HCT116 (cell line): ENCODE measurements around the gene AGPS. TPM values are rescaled to one million over a fixed set of nuclear protein-coding genes. Genes with fewer than 3 reads are reported as not detected.

ENCODE experiments used
- ATAC-seq: fragments of 200-7000 bp; cut with Tn5 transposase; 2 replicates; pipeline ENCODE4 v1.9.1; 2020; ENCODE audit warnings: mild to moderate bottlenecking, moderate library complexity
- BruUV-seq: library from RNA; stranded (reverse); fragments of 400-500 nt; replicated peaks from 2 replicates; lab custom pipeline; 2021; lab: Mats Ljungman, UMichigan
- CTCF ChIA-PET: fragments of 300-600 bp; sonication (Branson Sonifier 250); formaldehyde crosslinking; loops from one replicate; lab custom pipeline; 2021; ENCODE audit warnings: antibody characterized with exemption; lab: Charles Lee
- POLR2A ChIA-PET: fragments of 300-600, 350-600 bp; sonication (Branson Sonifier 250); formaldehyde crosslinking; loops from one replicate; lab custom pipeline; 2021; ENCODE audit warnings: antibody characterized with exemption; lab: Charles Lee
- RAD21 ChIA-PET, 2 experiments: fragments of 300-600 bp; sonication (Branson Sonifier 250); formaldehyde crosslinking; loops; one replicate each; lab custom pipeline; 2023; ENCODE audit warnings: low total read pairs in 2 of 2; ENCODE audit not compliant: uncharacterized antibody in 2 of 2, unreplicated experiment in 2 of 2, low non-redundant PET in 1 of 2; lab: Charles Lee
- DNase-seq: peaks from one replicate; pipeline ENCODE4 v3.0.0-alpha.2; 2010; ENCODE audit warnings: low read depth, low spot score
- H2AFZ ChIP-seq: fragments of 200-600 bp; shearing (Covaris generic), sonication (generic); 2 replicates; pipeline ENCODE4 v1.6.1; 2017; ENCODE audit warnings: low read depth, mixed run types, mixed read lengths, antibody characterized with exemption, low read length; ENCODE audit not compliant: poor library complexity, severe bottlenecking
- H3K27ac ChIP-seq: 2 replicates; pipeline ENCODE4 v1.5.1; 2012; ENCODE audit warnings: low read depth, low read length
- H3K27me3 ChIP-seq: fragments of 200-600 bp; sonication (generic); 2 replicates; pipeline ENCODE4 v1.6.1; 2016; ENCODE audit warnings: mixed run types, low read length, mixed read lengths; ENCODE audit not compliant: insufficient read depth
- H3K36me3 ChIP-seq, 2 experiments: fragments of 200-500 bp in 1 of 2; fragments of 200-600 bp in 1 of 2; sonication (Bioruptor generic) in 1 of 2; sonication (generic) in 1 of 2; 2 replicates each; pipeline versions ENCODE4 v1.5.1 to v1.6.1; 2014 to 2016; ENCODE audit warnings: low read length in 2 of 2, inconsistent platforms in 1 of 2, mixed read lengths in 1 of 2, mixed run types in 1 of 2; ENCODE audit not compliant: insufficient read depth in 2 of 2, control insufficient read depth in 1 of 2
- H3K4me1 ChIP-seq, 2 experiments: fragments of 200-600 bp in 1 of 2; sonication (generic) in 1 of 2; 2 replicates each; pipeline versions ENCODE4 v1.5.1 to v1.6.1; 2012 to 2017; ENCODE audit warnings: low read length in 2 of 2, inconsistent platforms in 1 of 2, mild to moderate bottlenecking in 1 of 2, mixed read lengths in 1 of 2, mixed run types in 1 of 2, moderate library complexity in 1 of 2; ENCODE audit not compliant: insufficient read depth in 2 of 2, control insufficient read depth in 1 of 2
- H3K4me2 ChIP-seq: fragments of 200-600 bp; sonication (generic); 2 replicates; pipeline ENCODE4 v1.6.1; 2017; ENCODE audit warnings: mixed run types, low read length, mixed read lengths
- H3K4me3 ChIP-seq, 2 experiments: fragments of 200-600 bp in 1 of 2; sonication (generic) in 1 of 2; replicated peaks in 1 of 2; 2 replicates each; pipeline ENCODE4 v1.5.1; 2011 to 2016; ENCODE audit warnings: low read length in 2 of 2, control low read depth in 1 of 2, low read depth in 1 of 2, mild to moderate bottlenecking in 1 of 2, mixed read lengths in 1 of 2, mixed run types in 1 of 2
- H3K79me2 ChIP-seq: fragments of 200-600 bp; sonication (generic); 2 replicates; pipeline ENCODE4 v1.6.1; 2017; ENCODE audit warnings: mild to moderate bottlenecking, mixed run types, low read length, moderate library complexity, mixed read lengths; ENCODE audit not compliant: insufficient read depth
- H3K9ac ChIP-seq: fragments of 200-600 bp; sonication (generic); 2 replicates; pipeline ENCODE4 v1.6.1; 2016; ENCODE audit warnings: low read length, mixed read lengths
- H3K9me2 ChIP-seq: fragments of 200-600 bp; sonication (generic), shearing (Covaris generic); 2 replicates; pipeline ENCODE4 v1.6.1; 2017; ENCODE audit warnings: mixed run types, mild to moderate bottlenecking, moderate library complexity; ENCODE audit not compliant: insufficient read depth
- H3K9me3 ChIP-seq, 2 experiments: fragments of 200-500 bp in 1 of 2; fragments of 200-600 bp in 1 of 2; sonication (Bioruptor generic) in 1 of 2; sonication (generic) in 1 of 2; 2 replicates each; pipeline ENCODE4 v1.6.1; 2014 to 2017; ENCODE audit warnings: low read length in 2 of 2, mixed read lengths in 2 of 2, inconsistent platforms in 1 of 2, low read depth in 1 of 2, mild to moderate bottlenecking in 1 of 2, mixed run types in 1 of 2, moderate library complexity in 1 of 2; ENCODE audit not compliant: control insufficient read depth in 1 of 2, insufficient read depth in 1 of 2
- H4K20me1 ChIP-seq: fragments of 200-600 bp; sonication (generic), shearing (Covaris generic); 2 replicates; pipeline ENCODE4 v1.6.1; 2017; ENCODE audit warnings: mixed run types, mild to moderate bottlenecking, moderate library complexity; ENCODE audit not compliant: insufficient read depth
- SIN3A ChIP-seq: IDR thresholded peaks from 2 replicates; pipeline ENCODE4 v1.6.1; 2012; ENCODE audit warnings: low read depth
- intact Hi-C: fragments of 100-400 bp; cut with micrococcal nuclease; formaldehyde crosslinking; loops from 2 replicates; pipeline ENCODE4 v1.10.0; 2022
- total RNA-seq: library from RNA; stranded (reverse); gene quantifications from one replicate; pipeline ENCODE4 v1.2.1, GENCODE V29; 2021; ENCODE audit not compliant: unreplicated experiment
- TF ChIP-seq, protein P1 (sequence below): IDR thresholded peaks from 2 replicates; pipeline ENCODE4 v1.6.1; 2011; ENCODE audit warnings: mild to moderate bottlenecking, low read length, moderate library complexity; ENCODE audit not compliant: insufficient replicate concordance; ENCODE audit errors: extremely low read depth
- TF ChIP-seq, protein P2 (sequence below): IDR thresholded peaks from 2 replicates; pipeline ENCODE4 v1.6.1; 2012
- TF ChIP-seq, protein P3 (sequence below): IDR thresholded peaks from 2 replicates; pipeline ENCODE4 v1.6.1; 2012

Gene AGPS
- total RNA-seq, 1 experiment from 2014 or later: 66.6 TPM

DNA sequence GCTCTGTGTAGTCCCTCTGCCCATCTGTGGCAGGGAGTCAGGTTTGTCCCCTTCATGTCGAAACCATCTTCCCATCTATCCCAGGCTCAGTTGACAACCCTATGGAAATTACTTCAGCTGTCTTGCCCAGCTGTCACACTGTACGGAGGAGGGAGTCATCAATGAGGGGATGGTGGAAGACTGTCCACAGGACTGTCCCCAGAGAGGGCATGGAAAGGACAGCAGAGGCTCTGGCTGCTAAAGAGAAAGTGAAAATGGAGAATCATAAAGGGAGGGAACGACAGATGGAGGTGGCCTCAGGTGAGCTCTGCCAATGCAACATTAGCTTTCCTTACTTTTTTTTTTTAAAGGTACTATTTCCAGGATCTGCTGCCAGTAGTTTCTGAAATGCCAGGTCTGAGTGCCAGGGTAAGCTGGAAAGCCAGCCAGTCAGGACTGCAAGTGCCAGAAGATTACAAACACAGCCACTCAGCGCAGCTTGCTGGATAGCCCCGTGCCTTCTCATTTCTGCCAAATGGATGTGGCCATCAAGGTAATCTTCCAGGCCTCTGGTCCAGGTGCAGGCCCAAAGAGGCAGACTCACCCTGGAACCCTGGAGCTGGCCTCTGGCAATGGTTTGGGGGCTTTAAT, 192.8 kb downstream of the AGPS start:
- H3K36me3 ChIP-seq: no peaks in the 10 kb centered on the region
- RAD21 ChIA-PET: no interaction called here
- no peak overlapping the region for H2AFZ ChIP-seq

DNA sequence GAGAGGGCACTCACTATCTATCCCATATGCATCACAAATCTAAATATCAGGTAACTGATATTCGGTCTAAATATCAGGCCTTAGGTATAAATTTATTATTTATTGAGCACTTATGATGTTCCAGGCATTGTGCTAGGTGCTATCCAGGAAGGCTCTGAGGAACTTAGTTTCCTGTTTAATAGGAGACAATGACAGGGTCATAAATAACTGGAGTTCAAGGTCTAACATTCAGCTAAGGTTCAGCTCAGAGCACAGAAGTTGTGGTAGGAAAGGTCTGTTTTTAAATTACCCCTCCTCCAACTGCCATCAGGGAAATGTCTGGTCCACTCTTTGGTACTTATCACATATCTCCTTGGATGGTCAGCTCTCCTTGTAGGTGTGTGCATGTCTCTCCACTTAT, 193.6 kb downstream of the AGPS start:
- Histone ChIP-seq H3K27ac (no peak overlapping the region), H3K36me3 (no peaks in the 10 kb centered on the region), H3K4me2 (no peak overlapping the region), H2AFZ (no peak overlapping the region), H3K4me1 (no peaks in the 10 kb centered on the region; a peak in 1 of 4 replicates), H3K9me3 (no peaks in the 10 kb centered on the region), H4K20me1 (no peaks in the 10 kb centered on the region), H3K9me2 (no peaks in the 10 kb centered on the region), H3K27me3 (no peaks in the 10 kb centered on the region), H3K79me2 (no peaks in the 10 kb centered on the region), H3K9ac (no peak overlapping the region), H3K4me3 (no peak overlapping the region)
- RAD21 ChIA-PET: no interaction called here
- POLR2A ChIA-PET: no interaction called here
- DNase-seq (no peak), ATAC-seq (no peak)
- BruUV-seq: no TSS peak
- TF ChIP-seq, protein P1, sequence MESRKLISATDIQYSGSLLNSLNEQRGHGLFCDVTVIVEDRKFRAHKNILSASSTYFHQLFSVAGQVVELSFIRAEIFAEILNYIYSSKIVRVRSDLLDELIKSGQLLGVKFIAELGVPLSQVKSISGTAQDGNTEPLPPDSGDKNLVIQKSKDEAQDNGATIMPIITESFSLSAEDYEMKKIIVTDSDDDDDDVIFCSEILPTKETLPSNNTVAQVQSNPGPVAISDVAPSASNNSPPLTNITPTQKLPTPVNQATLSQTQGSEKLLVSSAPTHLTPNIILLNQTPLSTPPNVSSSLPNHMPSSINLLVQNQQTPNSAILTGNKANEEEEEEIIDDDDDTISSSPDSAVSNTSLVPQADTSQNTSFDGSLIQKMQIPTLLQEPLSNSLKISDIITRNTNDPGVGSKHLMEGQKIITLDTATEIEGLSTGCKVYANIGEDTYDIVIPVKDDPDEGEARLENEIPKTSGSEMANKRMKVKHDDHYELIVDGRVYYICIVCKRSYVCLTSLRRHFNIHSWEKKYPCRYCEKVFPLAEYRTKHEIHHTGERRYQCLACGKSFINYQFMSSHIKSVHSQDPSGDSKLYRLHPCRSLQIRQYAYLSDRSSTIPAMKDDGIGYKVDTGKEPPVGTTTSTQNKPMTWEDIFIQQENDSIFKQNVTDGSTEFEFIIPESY: no peak
- CTCF ChIA-PET: interaction anchor here (2.7 kb wide), 1 partner anchor 19 kb away, joined by 9 read pairs; no protein-coding TSS in a partner anchor
- intact Hi-C loops: no loop called here

More for the DNA sequence above, 192.8 kb downstream of the AGPS start:
- no peaks in the 10 kb centered on the region for H4K20me1 ChIP-seq
- no peak overlapping the region for H3K9ac ChIP-seq
- H3K4me3 ChIP-seq: no peak overlapping the region
- ChIA-PET CTCF (interaction anchor here (2.7 kb wide), 1 partner anchor 19 kb away, joined by 9 read pairs; no protein-coding TSS in a partner anchor), POLR2A (no interaction called here)
- DNase-seq (no peak), ATAC-seq (no peak)
- no peak overlapping the region for H3K27ac ChIP-seq
- no peaks in the 10 kb centered on the region for H3K27me3 ChIP-seq
- H3K4me2 ChIP-seq: no peak overlapping the region
- no peaks in the 10 kb centered on the region for H3K9me3 ChIP-seq
- BruUV-seq: no TSS peak
- intact Hi-C loops: no loop called here
- no peak for TF ChIP-seq SIN3A
- TF ChIP-seq, protein P2, sequence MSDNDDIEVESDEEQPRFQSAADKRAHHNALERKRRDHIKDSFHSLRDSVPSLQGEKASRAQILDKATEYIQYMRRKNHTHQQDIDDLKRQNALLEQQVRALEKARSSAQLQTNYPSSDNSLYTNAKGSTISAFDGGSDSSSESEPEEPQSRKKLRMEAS: no peak
- TF ChIP-seq, protein P3, sequence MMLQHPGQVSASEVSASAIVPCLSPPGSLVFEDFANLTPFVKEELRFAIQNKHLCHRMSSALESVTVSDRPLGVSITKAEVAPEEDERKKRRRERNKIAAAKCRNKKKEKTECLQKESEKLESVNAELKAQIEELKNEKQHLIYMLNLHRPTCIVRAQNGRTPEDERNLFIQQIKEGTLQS: no peak
- H3K9me2 ChIP-seq: no peaks in the 10 kb centered on the region
- no peaks in the 10 kb centered on the region; a peak in 1 of 4 replicates for H3K4me1 ChIP-seq
- no peaks in the 10 kb centered on the region for H3K79me2 ChIP-seq
